Vagina (tissue), 2 donors: Measurements from ENCODE around the gene CYB5A.
"Not testable (repeated sequence)": the region's sequence is repeated elsewhere in the genome, so short reads cannot be mapped to it uniquely, and the experiment has no call there.

Source experiments
- POLR2A ChIP-seq, 2 donors: fragments of 450-650 bp; IDR thresholded peaks; one replicate each; pipeline ENCODE4 v1.6.1; 2017; ENCODE audit warnings: antibody characterized with exemption in 2 of 2, mild to moderate bottlenecking in 2 of 2, moderate library complexity in 2 of 2
- POLR2AphosphoS5 ChIP-seq, 2 donors: sonication (generic); formaldehyde crosslinking; IDR thresholded peaks; one replicate each; pipeline ENCODE4 v1.9.0; 2017; ENCODE audit warnings: antibody characterized with exemption in 2 of 2, mild to moderate bottlenecking in 2 of 2, low read depth in 1 of 2; ENCODE audit not compliant: insufficient read depth in 1 of 2
- TF ChIP-seq, protein P1 (sequence below), 3 experiments: fragments of 450-650 bp in 2 of 3; fragments of 200-600 bp in 1 of 3; sonication (generic) in 1 of 3; IDR thresholded peaks; one replicate each; pipeline ENCODE4 v1.5.1; 2017 to 2019; ENCODE audit warnings: antibody characterized with exemption in 3 of 3, mild to moderate bottlenecking in 2 of 3, moderate library complexity in 2 of 3

GRCh38 chr18:74326791-74327190 is 35.0 kb upstream of the CYB5A start:
- TF ChIP-seq, protein P1, sequence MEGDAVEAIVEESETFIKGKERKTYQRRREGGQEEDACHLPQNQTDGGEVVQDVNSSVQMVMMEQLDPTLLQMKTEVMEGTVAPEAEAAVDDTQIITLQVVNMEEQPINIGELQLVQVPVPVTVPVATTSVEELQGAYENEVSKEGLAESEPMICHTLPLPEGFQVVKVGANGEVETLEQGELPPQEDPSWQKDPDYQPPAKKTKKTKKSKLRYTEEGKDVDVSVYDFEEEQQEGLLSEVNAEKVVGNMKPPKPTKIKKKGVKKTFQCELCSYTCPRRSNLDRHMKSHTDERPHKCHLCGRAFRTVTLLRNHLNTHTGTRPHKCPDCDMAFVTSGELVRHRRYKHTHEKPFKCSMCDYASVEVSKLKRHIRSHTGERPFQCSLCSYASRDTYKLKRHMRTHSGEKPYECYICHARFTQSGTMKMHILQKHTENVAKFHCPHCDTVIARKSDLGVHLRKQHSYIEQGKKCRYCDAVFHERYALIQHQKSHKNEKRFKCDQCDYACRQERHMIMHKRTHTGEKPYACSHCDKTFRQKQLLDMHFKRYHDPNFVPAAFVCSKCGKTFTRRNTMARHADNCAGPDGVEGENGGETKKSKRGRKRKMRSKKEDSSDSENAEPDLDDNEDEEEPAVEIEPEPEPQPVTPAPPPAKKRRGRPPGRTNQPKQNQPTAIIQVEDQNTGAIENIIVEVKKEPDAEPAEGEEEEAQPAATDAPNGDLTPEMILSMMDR (IDR thresholded peaks at IDR 0.05) = not testable (repeated sequence)
- not testable (repeated sequence) for TF ChIP-seq POLR2A (IDR thresholded peaks at IDR 0.05); POLR2AphosphoS5 (IDR thresholded peaks at IDR 0.05; ENCODE audit: insufficient read depth in 1 of 2, low read depth in 1 of 2)
